HG03575 (cell line): ENCODE data around the gene TCP1.
"Not testable (repeated sequence)": the region's sequence is repeated elsewhere in the genome, so short reads cannot be mapped to it uniquely, and the experiment has no call there.

ENCODE experiments used
- ATAC-seq: cut with Tn5 transposase; IDR thresholded peaks from one replicate; pipeline ENCODE4 v1.9.1; 2021; ENCODE audit not compliant: unreplicated experiment, insufficient number of reproducible peaks, low FRiP score; ENCODE audit errors: extremely low read depth

The TCP1 gene

DNA sequence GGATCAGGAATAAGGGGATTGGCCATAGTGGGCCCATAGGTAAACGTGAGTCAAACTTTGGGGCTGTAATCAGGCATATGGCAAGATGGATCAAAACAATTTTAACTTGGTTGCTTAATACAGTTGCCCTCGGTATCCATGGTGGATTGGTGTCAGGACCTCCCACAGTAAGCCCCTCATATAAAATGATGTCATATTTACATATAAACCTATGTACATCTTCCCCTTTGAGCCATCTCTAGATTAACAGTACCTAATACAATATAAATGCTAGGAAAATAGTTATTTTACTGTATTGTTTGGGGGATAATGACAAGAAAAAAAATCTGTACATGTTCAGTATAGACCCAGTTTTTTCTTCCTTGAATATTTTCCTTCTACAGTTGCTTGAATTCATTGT, 35.0 kb downstream of the TCP1 start:
- no peak for ATAC-seq

DNA sequence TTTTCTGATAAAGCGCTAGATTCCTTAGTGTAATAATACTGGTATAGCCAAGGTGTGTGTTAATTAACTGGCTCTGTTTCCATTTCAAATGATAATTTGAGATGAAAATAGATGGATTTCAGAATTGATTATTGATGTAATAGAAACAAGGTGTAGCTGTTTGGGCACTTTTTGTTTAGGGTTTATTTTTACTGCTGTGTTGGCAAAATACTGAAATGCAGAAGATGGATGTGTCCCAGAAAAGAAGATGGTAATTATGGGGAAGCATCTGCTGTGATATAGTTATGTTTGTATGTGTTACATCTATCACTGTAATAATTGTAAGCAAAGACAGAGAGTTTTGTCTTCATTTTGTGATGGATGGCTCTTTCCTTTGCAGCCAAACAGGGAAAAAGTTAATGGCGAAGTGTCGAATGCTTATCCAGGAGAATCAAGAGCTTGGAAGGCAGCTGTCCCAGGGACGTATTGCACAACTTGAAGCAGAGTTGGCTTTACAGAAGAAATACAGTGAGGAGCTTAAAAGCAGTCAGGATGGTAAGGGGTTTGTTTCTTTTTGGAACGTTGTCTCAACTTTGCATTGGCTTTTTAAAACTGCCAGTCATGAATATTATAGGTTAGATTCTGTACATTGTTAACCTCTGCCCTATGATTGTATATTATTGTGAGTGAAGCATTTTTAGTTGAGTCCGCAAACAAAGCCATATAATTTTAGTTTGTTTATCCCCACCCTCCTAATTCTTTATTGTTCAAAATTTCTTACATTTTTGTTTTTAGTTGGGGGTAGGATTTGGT, 36.1 kb downstream of the TCP1 start:
- no peak for ATAC-seq

DNA sequence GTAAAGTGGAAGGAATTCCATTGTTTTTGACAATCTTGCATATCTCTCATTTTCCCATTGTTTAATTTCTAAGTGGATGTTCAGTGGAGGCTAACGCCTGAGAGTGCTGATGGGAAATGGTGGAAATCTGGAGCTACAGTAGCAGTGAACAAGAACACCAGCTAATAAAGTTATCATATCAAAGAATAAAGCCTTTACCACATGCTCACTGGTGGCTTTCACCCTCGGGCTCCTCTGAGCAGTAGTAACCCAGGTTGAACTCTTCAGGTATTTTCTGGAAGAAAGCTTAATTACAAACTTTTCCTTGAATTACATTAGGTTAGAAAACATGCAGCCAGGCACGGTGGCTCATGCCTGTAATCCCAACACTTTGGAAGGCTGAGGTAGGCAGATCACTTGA, 38.0 kb downstream of the TCP1 start:
- no peak for ATAC-seq

DNA sequence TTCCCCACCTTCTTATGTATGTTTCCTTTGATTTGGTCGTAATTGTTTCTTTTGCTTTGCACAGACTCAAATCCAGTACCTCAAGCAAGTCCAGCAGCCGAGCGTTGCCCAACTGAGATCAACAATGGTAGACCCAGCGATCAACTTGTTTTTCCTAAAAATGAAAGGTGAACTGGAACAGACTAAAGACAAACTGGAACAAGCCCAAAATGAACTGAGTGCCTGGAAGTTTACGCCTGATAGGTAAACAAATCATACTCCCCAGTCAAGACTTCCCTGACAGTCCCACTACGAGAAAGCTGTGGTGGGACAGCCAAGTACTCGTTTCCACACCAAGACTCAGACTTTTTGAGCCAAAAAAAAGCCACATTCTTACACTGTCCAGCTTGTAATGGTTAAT, 41.3 kb downstream of the TCP1 start:
- not testable (repeated sequence) for ATAC-seq

DNA sequence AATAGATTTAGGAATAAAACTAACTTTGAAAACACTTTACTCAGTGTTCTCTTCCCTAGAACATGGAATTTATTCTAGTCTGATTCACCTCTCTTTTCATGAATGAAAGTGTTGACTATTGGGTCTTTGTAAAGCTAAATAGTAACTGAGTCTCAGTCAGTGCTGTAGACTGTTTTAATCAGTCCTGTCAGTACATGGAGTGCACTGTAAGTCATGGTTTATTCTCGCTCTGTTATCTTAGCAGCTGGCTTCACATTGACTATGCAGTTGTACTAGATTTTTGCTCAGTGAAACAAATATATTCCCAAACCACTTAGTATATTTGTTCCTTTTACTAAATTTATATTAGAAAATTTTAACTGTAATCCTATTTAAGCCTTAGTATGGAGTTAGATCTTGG, 42.6 kb downstream of the TCP1 start:
- no peak for ATAC-seq

DNA sequence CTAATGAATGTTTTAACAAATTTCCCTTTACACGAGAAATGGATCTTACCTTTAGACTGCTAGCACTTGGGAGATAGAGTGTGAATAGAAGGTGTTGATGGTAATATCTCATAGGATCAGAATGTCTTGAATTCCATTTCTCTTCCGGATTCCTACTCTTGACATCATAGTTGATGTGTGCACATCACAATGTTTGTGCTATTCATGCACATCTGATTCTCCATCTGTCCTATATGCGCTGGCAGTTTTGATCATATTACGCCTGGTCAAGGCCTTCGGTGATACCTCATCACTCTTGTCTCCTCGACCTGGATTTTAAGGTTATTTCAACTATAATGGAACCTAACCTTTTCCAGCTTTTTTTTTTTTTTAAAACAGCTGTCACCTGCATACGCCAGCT, 44.3 kb downstream of the TCP1 start:
- no peak for ATAC-seq

DNA sequence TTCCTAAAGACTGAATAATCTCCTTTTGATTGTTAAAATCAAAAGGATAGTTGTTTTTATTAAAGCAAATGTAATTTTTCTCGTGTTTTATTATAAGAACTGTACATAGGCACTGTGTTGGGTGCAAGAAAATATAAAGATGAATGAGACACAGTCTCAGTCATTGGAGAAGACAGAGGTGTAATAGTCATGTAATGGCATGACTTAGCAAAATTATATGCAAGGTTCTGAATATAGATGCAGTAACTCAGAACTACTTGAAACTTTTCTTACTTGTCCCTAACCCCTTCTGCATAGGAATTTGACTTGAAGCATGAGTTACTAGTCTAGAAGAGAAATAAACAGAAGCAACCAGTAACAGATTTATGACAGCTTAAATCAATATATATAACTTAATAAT, 47.2 kb downstream of the TCP1 start:
- ATAC-seq, result no peak

DNA sequence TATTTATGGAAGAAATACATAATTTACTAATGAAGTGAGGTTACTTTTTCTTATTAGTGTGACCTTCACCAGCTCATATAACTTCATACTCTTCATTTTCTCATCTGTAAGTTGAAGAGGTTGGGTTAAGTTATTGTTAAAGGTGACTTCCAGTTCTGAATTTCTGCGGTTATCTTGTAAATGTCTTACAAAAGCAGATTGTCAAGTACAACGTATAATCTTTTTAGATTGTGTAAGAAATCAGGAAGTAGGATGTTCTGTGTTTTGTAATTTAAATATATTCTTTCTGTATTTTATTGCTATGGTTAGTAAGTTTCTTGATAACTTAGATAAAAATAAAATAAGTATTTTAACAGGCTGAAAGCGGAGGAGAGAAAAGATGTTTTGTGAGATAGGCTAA, 50.1 kb downstream of the TCP1 start:
- no peak for ATAC-seq

DNA sequence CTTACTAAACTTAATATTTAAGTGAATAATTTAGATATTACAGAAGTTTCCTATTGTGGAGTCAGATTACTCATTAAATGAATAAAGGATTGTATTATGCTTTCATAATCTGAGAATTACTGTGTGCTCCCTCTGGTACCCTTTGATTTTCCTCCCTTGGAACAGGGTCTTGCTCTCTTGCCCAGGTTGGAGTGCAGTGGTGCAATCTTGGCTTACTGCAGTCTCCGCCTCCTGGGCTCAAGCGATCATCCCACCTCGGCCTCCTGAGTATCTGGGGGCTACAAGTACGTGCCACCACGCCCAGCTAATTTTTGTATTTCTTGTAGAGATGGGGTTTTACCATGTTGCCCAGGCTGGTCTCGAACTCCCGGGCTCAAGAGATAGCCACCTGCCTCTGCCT, 52.5 kb downstream of the TCP1 start:
- ATAC-seq, result no peak

DNA sequence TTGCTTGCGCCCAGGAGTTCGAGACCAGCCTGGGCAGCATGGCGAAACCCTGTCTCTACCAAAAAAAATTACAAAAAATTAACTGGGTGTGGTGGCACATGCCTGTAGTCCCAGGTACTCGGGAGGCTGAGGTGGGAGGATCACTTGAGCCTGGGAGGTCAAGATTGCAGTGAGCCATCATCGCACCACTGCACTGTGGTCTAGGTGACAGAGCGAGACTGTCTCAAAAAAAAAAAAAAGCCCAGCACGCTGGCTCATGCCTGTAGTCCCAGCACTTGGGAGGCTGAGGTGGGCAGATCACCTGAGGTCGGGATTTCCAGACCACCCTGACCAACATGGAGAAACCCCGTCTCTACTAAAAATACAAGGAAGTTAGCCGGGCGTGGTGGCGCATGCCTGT, 56.0 kb downstream of the TCP1 start:
- ATAC-seq, result not testable (repeated sequence)

DNA sequence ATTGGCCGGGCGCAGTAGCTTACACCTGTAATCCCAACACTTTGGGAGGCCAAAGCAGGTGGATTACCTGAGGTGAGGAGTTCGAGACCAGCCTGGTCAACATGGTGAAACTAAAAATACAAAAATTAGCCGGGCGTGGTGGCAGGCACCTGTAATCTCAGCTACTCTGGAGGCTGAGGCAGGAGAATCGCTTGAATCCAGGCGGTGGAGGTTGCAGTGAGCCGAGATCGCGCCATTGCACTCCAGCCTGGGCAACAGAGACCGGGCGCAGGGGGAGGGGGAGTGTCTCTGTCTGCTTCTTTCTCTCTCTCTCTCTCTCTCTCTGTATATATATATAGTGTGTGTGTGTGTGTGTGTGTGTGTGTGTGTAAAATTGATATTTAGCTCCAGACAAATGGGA, 56.9 kb downstream of the TCP1 start:
- not testable (repeated sequence) for ATAC-seq

DNA sequence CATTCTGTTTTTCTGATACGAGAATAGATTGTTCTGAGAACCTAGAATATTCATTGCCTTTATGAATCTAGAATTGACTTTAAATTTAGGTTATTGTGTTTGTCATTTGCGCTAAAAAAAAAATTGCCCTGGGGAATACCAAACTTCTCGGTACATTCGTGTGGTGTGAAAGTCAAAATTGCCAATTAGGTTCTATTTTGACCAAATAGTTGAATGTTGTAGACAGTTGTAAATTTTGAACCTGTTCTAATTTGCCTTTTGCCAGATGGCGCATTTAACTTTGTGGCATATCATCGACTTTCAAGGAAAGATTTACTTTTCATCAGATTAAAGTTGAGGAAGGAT, 59.1 kb downstream of the TCP1 start:
- no peak for ATAC-seq

DNA sequence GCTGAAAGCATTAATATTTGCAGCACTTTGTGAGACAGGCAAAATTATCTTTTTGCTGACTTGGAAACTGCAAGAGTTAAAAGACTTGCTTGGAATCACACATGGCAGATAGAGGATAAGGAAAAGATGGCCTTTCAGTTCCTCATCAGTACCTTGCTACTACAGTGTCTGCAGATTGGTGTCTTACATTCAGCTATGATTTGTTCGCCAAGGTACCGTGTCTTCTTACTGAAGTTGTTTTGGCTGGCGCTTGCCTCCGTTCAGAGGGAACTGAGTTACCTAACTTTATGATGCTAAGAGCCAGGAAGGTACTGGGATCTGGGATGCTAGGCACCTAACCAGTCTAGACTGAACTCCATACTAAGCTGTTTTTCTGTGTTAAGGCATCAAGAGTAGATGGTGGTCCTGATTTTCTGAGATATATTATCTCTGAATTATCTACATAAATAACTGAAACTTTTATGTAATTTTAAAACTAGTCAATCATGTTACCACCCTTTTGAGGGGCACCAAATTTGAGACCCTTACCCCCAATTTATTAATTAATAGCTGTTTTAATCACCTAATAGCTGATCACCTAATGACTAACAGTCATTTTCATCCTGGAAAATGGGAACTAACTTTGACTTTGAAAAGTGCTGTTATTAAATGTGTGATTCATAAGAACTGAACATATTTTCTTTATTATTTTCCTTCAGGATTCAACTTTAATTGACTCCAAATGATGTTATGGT, 59.6 kb downstream of the TCP1 start:
- ATAC-seq, result no peak

DNA sequence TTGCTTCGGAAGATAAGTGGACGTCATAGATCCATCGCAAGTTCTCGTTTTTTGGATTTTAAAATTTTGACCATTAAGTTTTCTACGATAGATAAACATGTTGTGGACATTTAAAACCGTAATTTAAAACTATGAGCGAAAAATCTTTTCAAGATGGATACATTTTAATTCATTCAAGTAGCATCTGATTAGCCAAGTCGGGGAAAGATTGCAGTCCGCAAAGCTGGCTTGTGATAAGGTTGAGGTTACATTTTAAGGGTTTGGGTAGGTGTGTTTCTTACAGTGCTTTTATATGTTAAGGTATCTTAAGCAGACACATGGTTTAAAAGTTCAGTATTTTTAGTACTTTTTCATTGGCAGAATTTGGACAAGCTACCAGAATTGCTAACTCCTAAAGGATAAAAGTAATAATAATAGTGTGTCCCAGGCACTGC, 60.9 kb downstream of the TCP1 start:
- ATAC-seq, result no peak
